Mesodermal cell (in vitro differentiated cells): Measurements from ENCODE around the gene LUM.

Source experiments
- H3K27ac ChIP-seq: 2 replicates; pipeline ENCODE4 v1.7.0; 2013; ENCODE audit warnings: mild to moderate bottlenecking, low read depth, low read length, moderate library complexity; ENCODE audit not compliant: severe bottlenecking
- H3K36me3 ChIP-seq: 2 replicates; pipeline ENCODE4 v1.7.1; 2013; ENCODE audit warnings: mild to moderate bottlenecking, low read length, moderate library complexity; ENCODE audit not compliant: control insufficient read depth, insufficient read depth
- H3K4me1 ChIP-seq: one replicate; pipeline ENCODE4 v1.7.1; 2013; ENCODE audit warnings: mild to moderate bottlenecking, low read length; ENCODE audit not compliant: insufficient read depth, control insufficient read depth, poor library complexity, severe bottlenecking
- H3K4me3 ChIP-seq: 2 replicates; pipeline ENCODE4 v1.7.0; 2013; ENCODE audit warnings: low read length, control low read depth, mild to moderate bottlenecking; ENCODE audit not compliant: insufficient read depth, poor library complexity, severe bottlenecking; ENCODE audit errors: extremely low read depth
- H3K9me3 ChIP-seq: 2 replicates; pipeline ENCODE4 v1.7.1; 2013; ENCODE audit warnings: mild to moderate bottlenecking, low read length, moderate library complexity; ENCODE audit not compliant: control insufficient read depth
- WGBS, 2 experiments: methylation state at CpG; one replicate each; pipeline ENCODE4 v1.1.5; 2013; ENCODE audit warnings: missing lambda C conversion rate in 2 of 2; ENCODE audit not compliant: insufficient coverage in 2 of 2; 5-methylcytosine and 5-hydroxymethylcytosine counted together

Gene LUM

GRCh38 chr12:91055976-91056375 is 55.3 kb downstream of the LUM start:
- H3K36me3 ChIP-seq = no peaks in the 10 kb centered on the region
- no peak overlapping the region for H3K27ac ChIP-seq
- H3K4me3 ChIP-seq = no peak overlapping the region
- H3K4me1 ChIP-seq = no peaks in the 10 kb centered on the region
- 100% methylated on average over 1 of the region's 1 CpG; no CpG with 5 or more reads in 1 of the 2 experiments for WGBS, 2 experiments
- no peaks in the 10 kb centered on the region for H3K9me3 ChIP-seq

DNA sequence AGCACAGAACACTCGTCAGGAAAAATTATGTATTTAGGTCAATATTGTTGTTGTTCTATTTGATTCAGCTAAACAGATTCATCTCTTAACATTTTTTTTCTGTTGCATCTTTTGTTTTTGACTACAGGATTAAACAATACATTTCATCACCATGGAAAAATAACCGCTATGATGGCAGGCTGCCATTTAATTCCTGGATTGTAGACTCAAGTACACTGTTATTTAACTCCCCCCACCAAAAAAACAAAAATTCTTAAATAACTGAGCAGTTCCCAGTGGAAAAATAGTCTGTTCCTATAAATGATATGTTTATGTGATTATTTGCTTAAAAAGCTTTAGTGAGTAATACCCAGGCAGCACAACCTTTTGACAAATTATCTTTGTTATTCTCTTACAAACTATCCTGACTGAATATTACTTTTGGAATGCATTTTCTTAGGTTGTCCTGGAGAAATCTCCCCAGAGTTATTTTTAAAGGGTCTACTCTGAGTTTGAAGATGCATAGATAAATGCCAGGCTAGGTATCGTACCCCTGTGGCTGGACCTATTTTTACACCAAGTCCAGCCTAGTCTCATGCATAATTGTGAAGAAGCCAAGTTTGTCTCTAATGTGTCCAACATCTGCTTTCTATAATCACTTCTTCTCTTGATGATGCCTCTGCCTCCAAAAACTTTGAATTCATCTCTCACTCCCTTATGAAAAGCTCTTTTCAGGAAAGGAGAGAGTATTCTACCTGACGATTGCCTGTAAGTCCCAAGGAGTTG is 57.2 kb downstream of the LUM start:
- Histone ChIP-seq H3K4me3 (no peak overlapping the region), H3K9me3 (no peaks in the 10 kb centered on the region), H3K36me3 (no peaks in the 10 kb centered on the region), H3K4me1 (no peaks in the 10 kb centered on the region), H3K27ac (no peak overlapping the region)
- WGBS, 2 experiments = 100% methylated on average over 1 to 2 of the region's 4 CpGs
